Right lobe of liver (tissue), 6 donors: ENCODE measurements around the gene SRPX. TPM values are rescaled to one million over a fixed set of nuclear protein-coding genes. Genes with fewer than 3 reads are reported as not detected.

ENCODE experiments used
- ATAC-seq, 4 donors: fragments of 200-7000 bp; cut with Tn5 transposase; one replicate each; pipeline ENCODE4 v1.9.1; 2020; ENCODE audit warnings: mild to moderate bottlenecking in 4 of 4, moderate library complexity in 4 of 4
- DNase-seq, 3 donors: peaks; one replicate each; pipeline ENCODE4 v3.0.0-alpha.2; 2020
- H3K27ac ChIP-seq, 3 donors: fragments of 200-600 bp; one replicate each; pipeline ENCODE4 v1.8.0; 2022
- H3K27me3 ChIP-seq, 2 donors: fragments of 200-600 bp; one replicate each; pipeline ENCODE4 v1.8.0; 2022
- H3K36me3 ChIP-seq, 4 donors: fragments of 200-600 bp; sonication (generic) in 1 of 4; one replicate each; pipeline versions ENCODE4 v1.5.1 to v1.8.0; 2017 to 2022; ENCODE audit warnings: control low read depth in 1 of 4
- H3K4me1 ChIP-seq, 4 donors: fragments of 200-600 bp; sonication (generic) in 1 of 4; one replicate each; pipeline versions ENCODE4 v1.5.1 to v1.8.0; 2017 to 2022; ENCODE audit warnings: control low read depth in 1 of 4
- H3K4me3 ChIP-seq, 3 donors: fragments of 200-600 bp; one replicate each; pipeline ENCODE4 v1.8.0; 2022
- H3K9me3 ChIP-seq, 4 donors: fragments of 200-600 bp; sonication (generic) in 1 of 4; one replicate each; pipeline versions ENCODE4 v1.5.1 to v1.8.0; 2017 to 2022; ENCODE audit warnings: control low read depth in 1 of 4
- CTCF ChIP-seq, 4 donors: fragments of 200-600 bp in 3 of 4; fragments of 450-650 bp in 1 of 4; IDR thresholded peaks; one replicate each; pipeline versions ENCODE4 v1.5.1 to v1.8.0; 2016 to 2022; ENCODE audit warnings: antibody characterized with exemption in 4 of 4, mild to moderate bottlenecking in 2 of 4
- POLR2A ChIP-seq: fragments of 450-650 bp; IDR thresholded peaks from one replicate; pipeline ENCODE4 v1.6.1; 2017; ENCODE audit warnings: antibody characterized with exemption, mild to moderate bottlenecking
- WGBS: methylation state at CpG from one replicate; pipeline ENCODE4 v1.1.6; 2018; ENCODE audit warnings: low coverage, low lambda C conversion rate; ENCODE audit not compliant: insufficient coverage; ENCODE audit errors: missing lambda C conversion rate; 5-methylcytosine and 5-hydroxymethylcytosine counted together
- intact Hi-C, 2 donors: fragments of 100-400 bp; cut with DNase I; formaldehyde crosslinking; loops; one replicate each; pipeline versions ENCODE4 v1.11.2 to v1.14.1; 2022
- total RNA-seq, 6 experiments: library from RNA; depleted of rRNA in 2 of 6; stranded (reverse); fragments of >200 nt in 2 of 6; fragmentation: NEBNext Ultra II Directional in 3 of 6; extraction: Animal tissue kit (Norgen Biotek cat#: 25700) in 3 of 6; gene quantifications; one replicate each; pipeline versions ENCODE4 v1.1.0 to v1.2.4, GENCODE V29; 2016 to 2023
- donor health status: DM: no; HTN: yes; CAD: no.
- donor health status: DM: no; HTN: no; CAD: no.
- donor health status: DM: no; HTN: no; CAD: no.
- donor health status: DM: no; HTN: yes; CAD: no.
- donor health status: DM: no; HTN: yes; CAD: no.

SRPX gene
- total RNA-seq, 6 experiments from 2014 or later, result 6.5 to 15.3 (median 10.5) TPM

- no peak for ATAC-seq
- no peak for TF ChIP-seq CTCF (IDR thresholded peaks at IDR 0.05)
- H3K27me3 ChIP-seq, result no peaks in the 10 kb centered on the region
- H3K27ac ChIP-seq, result no peak overlapping the region
- H3K36me3 ChIP-seq, result no peaks in the 10 kb centered on the region
- no peak for DNase-seq
- no peak overlapping the region for H3K4me3 ChIP-seq
- H3K9me3 ChIP-seq, result no peaks in the 10 kb centered on the region
- no peaks in the 10 kb centered on the region for H3K4me1 ChIP-seq
- intact Hi-C loops, result no loop called here
These were observed 91.3 kb downstream of the SRPX start for GRCh38 chrX:38129366-38129765.

- no peak for DNase-seq
- Histone ChIP-seq H3K27me3 (no peaks in the 10 kb centered on the region), H3K4me1 (no peaks in the 10 kb centered on the region), H3K27ac (no peak overlapping the region), H3K36me3 (no peaks in the 10 kb centered on the region), H3K9me3 (no peaks in the 10 kb centered on the region), H3K4me3 (no peak overlapping the region)
- no peak for TF ChIP-seq POLR2A
- TF ChIP-seq CTCF (IDR thresholded peaks at IDR 0.05), result no peak
- intact Hi-C loops, result no loop called here
- ATAC-seq, result no peak
- WGBS, result 50% methylated on average over 1 of the region's 1 CpG
These were observed 92.7 kb downstream of the SRPX start for GRCh38 chrX:38127961-38128360.

- TF ChIP-seq POLR2A, result no peak
- no peak for TF ChIP-seq CTCF (IDR thresholded peaks at IDR 0.05)
- intact Hi-C loops, result no loop called here
- no peaks in the 10 kb centered on the region for H3K9me3 ChIP-seq
- no peak overlapping the region for H3K4me3 ChIP-seq
- no peaks in the 10 kb centered on the region for H3K4me1 ChIP-seq
- ATAC-seq (no peak), DNase-seq (no peak)
- WGBS, result 65% methylated on average over 3 of the region's 3 CpGs
- H3K27ac ChIP-seq, result no peak overlapping the region
- H3K36me3 ChIP-seq, result no peaks in the 10 kb centered on the region
- no peaks in the 10 kb centered on the region for H3K27me3 ChIP-seq
These were observed 94.5 kb downstream of the SRPX start for GRCh38 chrX:38126179-38126578.

- no peak overlapping the region for H3K27ac ChIP-seq
- no peaks in the 10 kb centered on the region for H3K9me3 ChIP-seq
- ATAC-seq (no peak), DNase-seq (no peak)
- intact Hi-C loops, result no loop called here
- H3K4me1 ChIP-seq, result no peaks in the 10 kb centered on the region
- 36% methylated on average over 1 of the region's 1 CpG for WGBS
- H3K36me3 ChIP-seq, result no peaks in the 10 kb centered on the region
- TF ChIP-seq POLR2A (no peak), CTCF (IDR thresholded peaks at IDR 0.05) (no peak)
- H3K4me3 ChIP-seq, result no peak overlapping the region
- no peaks in the 10 kb centered on the region for H3K27me3 ChIP-seq
These were observed 96.7 kb downstream of the SRPX start for GRCh38 chrX:38124000-38124399.

- intact Hi-C loops, result no loop called here
- no peaks in the 10 kb centered on the region for H3K36me3 ChIP-seq
- no peak overlapping the region for H3K4me3 ChIP-seq
- ATAC-seq (peak; percentile 95 to 99 (median 98)), DNase-seq (peak; percentile 57 to 76 (median 74))
- H3K9me3 ChIP-seq, result no peaks in the 10 kb centered on the region
- TF ChIP-seq CTCF (IDR thresholded peaks at IDR 0.05) (no peak), POLR2A (no peak)
- WGBS, result 14% methylated on average over 7 of the region's 7 CpGs
- peaks cover 0 to 4% (median 0%) of the 10 kb centered on the region in 4 donors for H3K4me1 ChIP-seq
- H3K27ac ChIP-seq, result no peak overlapping the region
- H3K27me3 ChIP-seq, result peaks cover 0 to 3% of the 10 kb centered on the region in 2 donors
These were observed 103.2 kb downstream of the SRPX start for GRCh38 chrX:38117485-38117884.
